HepG2 (cell line): ENCODE data around the gene ASB16. TPM values are rescaled to one million over a fixed set of nuclear protein-coding genes. Genes with fewer than 3 reads are reported as not detected.

Experiments
- ARID2 ChIP-seq: sonication (generic); formaldehyde crosslinking; IDR thresholded peaks from 2 replicates; pipeline ENCODE4 v1.8.1; 2022; ENCODE audit warnings: mild to moderate bottlenecking, missing genetic modification reagents, borderline replicate concordance
- DBP ChIP-seq: sonication (generic); formaldehyde crosslinking; IDR thresholded peaks from 2 replicates; pipeline ENCODE4 v1.4.0; 2020; ENCODE audit warnings: missing genetic modification reagents; ENCODE audit errors: not compliant biosample characterization
- KLF16 ChIP-seq, 2 experiments: sonication (generic) in 1 of 2; formaldehyde crosslinking in 1 of 2; IDR thresholded peaks; 2 replicates each; pipeline versions ENCODE4 v1.6.1 to v1.8.0; 2016 to 2023; ENCODE audit warnings: missing genetic modification reagents in 2 of 2, missing compliant biosample characterization in 1 of 2
- MAFF ChIP-seq: IDR thresholded peaks from 2 replicates; pipeline ENCODE4 v1.6.1; 2011; ENCODE audit warnings: low read depth, low read length, improper control_type of control experiment
- PHF5A ChIP-seq: IDR thresholded peaks from one replicate; pipeline ENCODE4 v1.6.1; 2018; ENCODE audit warnings: low read depth, missing genetic modification reagents; ENCODE audit not compliant: unreplicated experiment
- PITX1 ChIP-seq: sonication (generic); formaldehyde crosslinking; IDR thresholded peaks from 2 replicates; pipeline ENCODE4 v1.5.1; 2020; ENCODE audit warnings: mild to moderate bottlenecking, missing genetic modification reagents
- PPARG ChIP-seq: conservative IDR thresholded peaks from 2 replicates; pipeline ENCODE4 v1.6.1; 2016; ENCODE audit warnings: missing biosample characterization, missing genetic modification reagents
- RXRB ChIP-seq: IDR thresholded peaks from 2 replicates; pipeline ENCODE4 v1.6.1; 2016; ENCODE audit warnings: borderline replicate concordance, missing genetic modification reagents, missing compliant biosample characterization
- SALL1 ChIP-seq: sonication (generic); formaldehyde crosslinking; IDR thresholded peaks from 2 replicates; pipeline ENCODE4 v1.8.0; 2022; ENCODE audit warnings: mild to moderate bottlenecking, missing genetic modification reagents
- ZFP36 ChIP-seq: fragments of 150-350 bp; IDR thresholded peaks from 2 replicates; pipeline ENCODE4 v1.6.1; 2018; ENCODE audit warnings: borderline replicate concordance, low read length, low read depth; ENCODE audit not compliant: partially characterized antibody
- ZNF350 ChIP-seq: sonication (generic); formaldehyde crosslinking; IDR thresholded peaks from 2 replicates; pipeline ENCODE4 v1.4.0; 2020; ENCODE audit warnings: mild to moderate bottlenecking, low read depth, missing genetic modification reagents, borderline replicate concordance
- ZNF724P ChIP-seq: sonication (generic); formaldehyde crosslinking; IDR thresholded peaks from 2 replicates; pipeline ENCODE4 v1.8.0; 2022; ENCODE audit warnings: missing genetic modification reagents, borderline replicate concordance
- ZNF772 ChIP-seq: sonication (generic); formaldehyde crosslinking; IDR thresholded peaks from 2 replicates; pipeline ENCODE4 v1.5.0; 2020; ENCODE audit warnings: mild to moderate bottlenecking, missing genetic modification reagents
- polyA plus RNA-seq, 8 experiments: library from polyadenylated mRNA; depleted of rRNA in 3 of 8; stranded (reverse) in 7 of 8; unstranded in 1 of 8; fragments of >200 nt; fragmentation: Illumina TruSeq in 4 of 8; extraction: Trizol in 4 of 8; gene quantifications; 2 replicates each; pipeline versions ENCODE4 v1.2.1 to v1.2.3, GENCODE V29; 2011 to 2016; ENCODE audit warnings: low read depth in 4 of 8, missing spikeins in 1 of 8, mixed read lengths in 1 of 8; ENCODE audit not compliant: insufficient read depth in 1 of 8
- total RNA-seq, 5 experiments: library from RNA; depleted of rRNA; stranded (reverse); fragments of >200 nt; fragmentation: Illumina TruSeq; extraction: Trizol; gene quantifications; 2 replicates each; pipeline ENCODE4 v1.2.3, GENCODE V29; 2016; ENCODE audit warnings: low read depth in 1 of 5
- TF ChIP-seq, protein P1 (sequence below): sonication (generic); formaldehyde crosslinking; IDR thresholded peaks from 2 replicates; pipeline ENCODE4 v1.5.1; 2020; ENCODE audit warnings: mild to moderate bottlenecking, missing genetic modification reagents, moderate library complexity
- TF ChIP-seq, protein P2 (sequence below), 2 experiments: sonication (generic) in 1 of 2; formaldehyde crosslinking in 1 of 2; IDR thresholded peaks; 2 replicates each; pipeline versions ENCODE4 v1.4.0 to v1.6.1; 2018 to 2020; ENCODE audit warnings: missing genetic modification reagents in 2 of 2, borderline replicate concordance in 1 of 2, low read depth in 1 of 2, mild to moderate bottlenecking in 1 of 2, missing biosample characterization in 1 of 2
- TF ChIP-seq, protein P3 (sequence below): sonication (generic); formaldehyde crosslinking; IDR thresholded peaks from 2 replicates; pipeline ENCODE4 v1.4.0; 2020; ENCODE audit warnings: missing genetic modification reagents
- TF ChIP-seq, protein P4 (sequence below): IDR thresholded peaks from 2 replicates; pipeline ENCODE4 v1.6.1; 2016; ENCODE audit warnings: mild to moderate bottlenecking, missing biosample characterization, missing genetic modification reagents

ASB16 gene
- total and polyA plus RNA-seq, 2 of the 13 experiments (the other 11 are each of a cell fraction or from before 2014, with no cell fraction given), result 0.07 TPM; not detected in 1

GRCh38 chr17:44137891-44138709 lies 32.4 kb upstream of the ASB16 start (continued):
- TF ChIP-seq, protein P1, sequence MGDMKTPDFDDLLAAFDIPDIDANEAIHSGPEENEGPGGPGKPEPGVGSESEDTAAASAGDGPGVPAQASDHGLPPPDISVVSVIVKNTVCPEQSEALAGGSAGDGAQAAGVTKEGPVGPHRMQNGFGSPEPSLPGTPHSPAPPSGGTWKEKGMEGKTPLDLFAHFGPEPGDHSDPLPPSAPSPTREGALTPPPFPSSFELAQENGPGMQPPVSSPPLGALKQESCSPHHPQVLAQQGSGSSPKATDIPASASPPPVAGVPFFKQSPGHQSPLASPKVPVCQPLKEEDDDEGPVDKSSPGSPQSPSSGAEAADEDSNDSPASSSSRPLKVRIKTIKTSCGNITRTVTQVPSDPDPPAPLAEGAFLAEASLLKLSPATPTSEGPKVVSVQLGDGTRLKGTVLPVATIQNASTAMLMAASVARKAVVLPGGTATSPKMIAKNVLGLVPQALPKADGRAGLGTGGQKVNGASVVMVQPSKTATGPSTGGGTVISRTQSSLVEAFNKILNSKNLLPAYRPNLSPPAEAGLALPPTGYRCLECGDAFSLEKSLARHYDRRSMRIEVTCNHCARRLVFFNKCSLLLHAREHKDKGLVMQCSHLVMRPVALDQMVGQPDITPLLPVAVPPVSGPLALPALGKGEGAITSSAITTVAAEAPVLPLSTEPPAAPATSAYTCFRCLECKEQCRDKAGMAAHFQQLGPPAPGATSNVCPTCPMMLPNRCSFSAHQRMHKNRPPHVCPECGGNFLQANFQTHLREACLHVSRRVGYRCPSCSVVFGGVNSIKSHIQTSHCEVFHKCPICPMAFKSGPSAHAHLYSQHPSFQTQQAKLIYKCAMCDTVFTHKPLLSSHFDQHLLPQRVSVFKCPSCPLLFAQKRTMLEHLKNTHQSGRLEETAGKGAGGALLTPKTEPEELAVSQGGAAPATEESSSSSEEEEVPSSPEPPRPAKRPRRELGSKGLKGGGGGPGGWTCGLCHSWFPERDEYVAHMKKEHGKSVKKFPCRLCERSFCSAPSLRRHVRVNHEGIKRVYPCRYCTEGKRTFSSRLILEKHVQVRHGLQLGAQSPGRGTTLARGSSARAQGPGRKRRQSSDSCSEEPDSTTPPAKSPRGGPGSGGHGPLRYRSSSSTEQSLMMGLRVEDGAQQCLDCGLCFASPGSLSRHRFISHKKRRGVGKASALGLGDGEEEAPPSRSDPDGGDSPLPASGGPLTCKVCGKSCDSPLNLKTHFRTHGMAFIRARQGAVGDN (CRISPR knock-in tag), result peak; percentile 94
- TF ChIP-seq ZNF772 (peak; percentile 74), ZNF350 (CRISPR knock-in tag) (peak; percentile 87), ZNF724P (CRISPR knock-in tag) (no peak; the same call in 1 of the 2 replicates), MAFF (no peak), KLF16 (CRISPR knock-in tag; IDR thresholded peaks at IDR 0.05) (peak in 1 of 2 experiments; percentile 63; a peak in 2 of 4 replicates), PHF5A (CRISPR knock-in tag) (peak; percentile 77), PITX1 (CRISPR knock-in tag) (peak; percentile 39; the same call in 1 of the 2 replicates), RXRB (CRISPR knock-in tag) (peak; percentile 13; the same call in 1 of the 2 replicates), DBP (CRISPR knock-in tag) (peak; percentile 21), ARID2 (peak; percentile 83), PPARG (CRISPR knock-in tag) (peak; percentile 47; the same call in 1 of the 2 replicates), SALL1 (peak; percentile 70), ZFP36 (no peak)
- TF ChIP-seq, protein P2, sequence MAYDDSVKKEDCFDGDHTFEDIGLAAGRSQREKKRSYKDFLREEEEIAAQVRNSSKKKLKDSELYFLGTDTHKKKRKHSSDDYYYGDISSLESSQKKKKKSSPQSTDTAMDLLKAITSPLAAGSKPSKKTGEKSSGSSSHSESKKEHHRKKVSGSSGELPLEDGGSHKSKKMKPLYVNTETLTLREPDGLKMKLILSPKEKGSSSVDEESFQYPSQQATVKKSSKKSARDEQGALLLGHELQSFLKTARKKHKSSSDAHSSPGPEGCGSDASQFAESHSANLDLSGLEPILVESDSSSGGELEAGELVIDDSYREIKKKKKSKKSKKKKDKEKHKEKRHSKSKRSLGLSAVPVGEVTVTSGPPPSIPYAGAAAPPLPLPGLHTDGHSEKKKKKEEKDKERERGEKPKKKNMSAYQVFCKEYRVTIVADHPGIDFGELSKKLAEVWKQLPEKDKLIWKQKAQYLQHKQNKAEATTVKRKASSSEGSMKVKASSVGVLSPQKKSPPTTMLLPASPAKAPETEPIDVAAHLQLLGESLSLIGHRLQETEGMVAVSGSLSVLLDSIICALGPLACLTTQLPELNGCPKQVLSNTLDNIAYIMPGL (CRISPR knock-in tag; IDR thresholded peaks at IDR 0.05; ENCODE audit: borderline replicate concordance in 1 of 2, low read depth in 1 of 2), result peak in 1 of 2 experiments; percentile 19; a peak in 1 of 4 replicates
- TF ChIP-seq, protein P3, sequence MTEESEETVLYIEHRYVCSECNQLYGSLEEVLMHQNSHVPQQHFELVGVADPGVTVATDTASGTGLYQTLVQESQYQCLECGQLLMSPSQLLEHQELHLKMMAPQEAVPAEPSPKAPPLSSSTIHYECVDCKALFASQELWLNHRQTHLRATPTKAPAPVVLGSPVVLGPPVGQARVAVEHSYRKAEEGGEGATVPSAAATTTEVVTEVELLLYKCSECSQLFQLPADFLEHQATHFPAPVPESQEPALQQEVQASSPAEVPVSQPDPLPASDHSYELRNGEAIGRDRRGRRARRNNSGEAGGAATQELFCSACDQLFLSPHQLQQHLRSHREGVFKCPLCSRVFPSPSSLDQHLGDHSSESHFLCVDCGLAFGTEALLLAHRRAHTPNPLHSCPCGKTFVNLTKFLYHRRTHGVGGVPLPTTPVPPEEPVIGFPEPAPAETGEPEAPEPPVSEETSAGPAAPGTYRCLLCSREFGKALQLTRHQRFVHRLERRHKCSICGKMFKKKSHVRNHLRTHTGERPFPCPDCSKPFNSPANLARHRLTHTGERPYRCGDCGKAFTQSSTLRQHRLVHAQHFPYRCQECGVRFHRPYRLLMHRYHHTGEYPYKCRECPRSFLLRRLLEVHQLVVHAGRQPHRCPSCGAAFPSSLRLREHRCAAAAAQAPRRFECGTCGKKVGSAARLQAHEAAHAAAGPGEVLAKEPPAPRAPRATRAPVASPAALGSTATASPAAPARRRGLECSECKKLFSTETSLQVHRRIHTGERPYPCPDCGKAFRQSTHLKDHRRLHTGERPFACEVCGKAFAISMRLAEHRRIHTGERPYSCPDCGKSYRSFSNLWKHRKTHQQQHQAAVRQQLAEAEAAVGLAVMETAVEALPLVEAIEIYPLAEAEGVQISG (CRISPR knock-in tag), result 0 out of 2 replicates have a peak, but pooled peaks have one; percentile 21
- TF ChIP-seq, protein P4, sequence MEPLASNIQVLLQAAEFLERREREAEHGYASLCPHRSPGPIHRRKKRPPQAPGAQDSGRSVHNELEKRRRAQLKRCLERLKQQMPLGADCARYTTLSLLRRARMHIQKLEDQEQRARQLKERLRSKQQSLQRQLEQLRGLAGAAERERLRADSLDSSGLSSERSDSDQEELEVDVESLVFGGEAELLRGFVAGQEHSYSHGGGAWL (CRISPR knock-in tag), result peak; percentile 70; the same call in 1 of the 2 replicates
